Measurements from ENCODE around the gene SPCS2.

The SPCS2 gene

GRCh38 chr11:74948898-74949752, at the start of gene SPCS2, which contains the start of gene XRRA1:
Gene SPCS2 (plus strand): TSS chr11:74949266. CDS start chr11:74949286, 20 bp downstream.
Gene XRRA1 (minus strand): TSS chr11:74949091. CDS start chr11:74940878, 8,213 bp downstream.
- DNase-seq = peak; percentile 99

DNA sequence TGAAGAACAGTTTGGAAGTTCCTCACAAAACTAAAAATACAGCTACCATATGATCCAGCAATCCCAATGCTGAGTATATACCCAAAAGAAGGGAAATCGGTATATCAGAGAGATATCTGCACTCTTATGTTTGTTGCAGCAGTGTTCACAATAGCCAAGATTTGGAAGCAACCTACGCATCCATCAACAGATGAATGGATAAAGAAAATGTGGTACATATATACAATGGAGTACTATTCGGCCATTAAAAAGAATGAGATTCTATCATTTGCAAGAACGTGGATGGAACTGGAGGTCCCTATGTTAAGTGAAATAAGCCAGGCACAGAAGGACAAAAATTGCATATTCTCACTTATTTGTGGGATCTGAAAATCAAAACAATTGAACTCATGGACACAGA, 46.7 kb upstream of the SPCS2 start:
- no peak for DNase-seq

- no peak for DNase-seq
These were observed 43.7 kb upstream of the SPCS2 start for GRCh38 chr11:74905326-74905725.

GRCh38 chr11:74909385-74909784, 39.7 kb upstream of the SPCS2 start:
- DNase-seq = no peak

GRCh38 chr11:74909812-74910211, 39.3 kb upstream of the SPCS2 start:
- DNase-seq = no peak

DNA sequence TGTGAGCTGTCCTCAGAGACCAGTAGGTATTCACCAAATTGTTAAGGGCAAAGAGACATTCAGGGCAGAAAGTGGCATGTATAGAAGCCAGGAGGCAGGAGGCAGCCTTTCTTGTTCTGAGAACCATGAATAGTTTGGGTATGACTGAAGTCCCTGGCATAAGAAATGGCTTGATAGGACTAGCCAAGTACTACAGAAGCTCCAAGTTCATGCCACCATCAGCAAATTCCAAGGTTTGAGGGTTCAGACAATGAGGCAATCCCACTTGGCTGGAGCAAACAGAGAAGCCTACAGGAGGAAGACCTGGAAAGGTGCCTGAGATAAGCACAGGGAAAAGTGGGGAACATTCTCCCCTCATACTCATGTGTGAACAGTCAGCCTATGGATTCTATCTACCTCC, 25.9 kb upstream of the SPCS2 start:
- DNase-seq = no peak

DNA sequence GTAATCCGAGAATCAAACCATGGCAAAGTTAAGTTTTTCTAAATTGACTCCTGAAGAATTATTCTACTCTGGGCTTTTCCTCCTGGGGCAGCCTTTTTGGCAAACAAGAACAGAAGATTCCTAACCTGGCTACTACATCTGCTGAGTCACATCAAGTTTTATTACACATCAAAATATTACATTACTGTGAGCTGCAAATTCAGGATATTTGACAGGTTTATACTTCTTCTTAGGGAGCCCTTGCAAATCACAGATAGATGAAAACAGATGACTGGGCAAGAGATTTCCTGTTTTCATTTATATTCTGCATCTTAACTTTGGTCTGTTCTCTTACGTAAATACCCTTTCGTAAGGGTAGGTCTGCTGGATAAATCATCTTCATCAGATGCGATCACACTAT, 23.8 kb upstream of the SPCS2 start:
- peak; percentile 23 for DNase-seq

DNA sequence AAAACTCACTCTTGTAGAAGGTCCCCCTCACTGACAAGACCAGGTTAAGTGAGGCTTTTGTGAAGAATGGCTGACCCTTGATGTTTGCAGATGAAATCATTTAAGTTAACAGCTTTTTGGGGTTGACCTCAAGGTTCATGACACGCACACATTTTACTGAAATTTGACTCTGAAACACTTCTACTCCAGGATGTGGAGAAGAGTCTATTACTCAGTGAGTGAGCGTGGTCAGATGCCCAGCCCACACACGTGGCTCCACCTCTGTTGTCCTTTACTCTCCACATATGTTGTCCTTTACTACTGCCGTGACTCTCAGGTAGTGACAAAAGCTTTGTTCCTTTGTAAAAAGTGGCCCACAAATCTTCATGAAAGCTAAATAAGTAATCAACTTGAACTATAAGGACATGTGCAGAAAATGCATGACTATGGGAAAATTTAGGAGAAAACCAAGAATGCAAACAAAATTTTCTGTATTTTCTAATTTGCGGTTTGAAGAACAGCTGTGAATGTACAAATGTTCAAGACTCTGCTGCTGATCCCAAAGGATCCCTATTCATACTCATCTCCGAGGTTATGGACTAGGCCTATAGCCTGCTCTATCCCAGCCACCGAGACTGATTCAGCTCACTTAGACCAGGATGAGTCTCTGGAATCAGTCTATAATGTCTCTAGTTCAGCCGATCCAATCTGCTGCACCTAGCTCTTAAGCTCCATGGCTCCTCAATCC, 22.6 kb upstream of the SPCS2 start:
- peak; percentile 65 for DNase-seq

DNA sequence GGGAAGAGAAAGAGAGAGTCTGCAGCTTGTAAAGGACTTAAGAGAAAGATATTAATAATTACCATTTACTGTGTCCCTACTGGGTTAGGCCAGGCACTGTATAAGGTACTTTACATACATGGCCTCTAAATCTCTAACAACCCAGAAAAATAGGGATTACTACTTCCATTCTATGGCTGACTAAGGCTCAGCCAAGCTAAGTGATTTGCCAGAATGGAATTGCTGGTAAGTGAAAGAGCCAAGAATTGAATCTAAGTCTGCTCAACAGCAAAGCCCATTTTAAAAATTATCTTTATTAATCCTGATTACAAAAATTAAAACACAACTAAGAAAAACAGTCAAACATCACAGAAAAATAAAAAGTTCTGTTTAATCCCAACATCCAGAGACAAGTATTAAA, 21.6 kb upstream of the SPCS2 start:
- no peak for DNase-seq

DNA sequence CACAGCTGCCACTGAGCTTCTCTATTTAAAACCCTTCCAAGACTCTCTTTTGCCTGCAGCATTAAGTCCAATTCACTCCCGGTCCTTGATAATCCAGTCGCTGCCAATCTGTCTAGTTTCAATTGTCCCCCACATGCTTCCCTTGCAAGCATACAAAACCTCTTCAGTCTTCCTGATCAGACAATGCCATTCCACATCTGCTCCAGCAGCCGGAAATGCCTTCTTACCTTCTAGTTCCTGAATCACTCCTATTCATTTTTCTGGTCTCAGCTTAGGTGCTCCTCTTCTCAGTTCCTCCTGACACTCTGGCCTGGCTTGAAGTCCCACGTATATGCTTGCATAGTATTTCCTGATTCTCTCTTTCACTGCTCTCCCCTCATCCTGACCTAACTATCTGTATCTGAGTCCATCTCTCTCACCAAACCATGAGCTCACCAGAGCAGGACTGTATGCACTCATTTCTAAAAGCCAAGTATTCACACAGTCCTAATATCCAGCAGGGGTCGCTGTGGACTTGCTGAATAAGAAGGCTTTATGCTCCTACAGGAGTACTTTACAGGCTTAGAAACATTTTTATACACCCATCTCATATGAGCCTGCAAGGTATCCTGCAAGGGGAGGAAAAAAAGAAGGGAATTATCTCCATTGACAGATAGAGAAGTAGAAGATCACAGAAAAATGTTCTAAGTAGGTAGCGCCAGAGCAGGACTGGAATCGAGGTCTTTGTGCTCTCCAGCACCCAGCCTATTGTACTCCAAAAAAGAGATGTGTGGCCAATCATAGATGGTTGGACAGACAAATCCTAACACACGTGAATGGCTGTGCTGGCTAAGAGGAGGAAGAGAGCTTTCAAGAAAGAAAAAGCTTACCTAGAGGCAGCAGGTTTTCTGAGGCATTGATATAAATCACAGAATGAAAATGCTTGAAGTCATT, 19.4 kb upstream of the SPCS2 start:
- DNase-seq = peak; percentile 88

GRCh38 chr11:74932169-74932568, 16.9 kb upstream of the SPCS2 start:
- DNase-seq = peak; percentile 77

GRCh38 chr11:74932797-74933196, 16.3 kb upstream of the SPCS2 start:
- peak; percentile 77 for DNase-seq

DNA sequence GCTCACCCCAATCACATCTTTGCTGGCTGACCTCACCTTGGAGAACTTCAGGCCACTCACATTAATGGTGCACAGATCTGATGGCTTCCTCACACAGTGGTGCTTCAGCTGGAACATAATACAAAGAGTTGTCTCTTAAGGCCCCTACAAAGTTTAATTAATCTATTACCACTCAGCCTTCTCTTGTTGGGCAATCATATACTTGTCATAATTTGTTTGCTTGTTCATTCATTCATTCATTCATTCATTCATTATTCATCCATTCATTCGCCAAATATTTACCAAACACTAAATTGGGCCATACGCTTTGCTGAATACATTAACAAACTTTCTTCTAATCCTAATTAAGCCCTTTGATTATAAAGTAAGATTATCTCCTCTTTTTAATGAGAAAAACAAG, 15.3 kb upstream of the SPCS2 start:
- DNase-seq = no peak

DNA sequence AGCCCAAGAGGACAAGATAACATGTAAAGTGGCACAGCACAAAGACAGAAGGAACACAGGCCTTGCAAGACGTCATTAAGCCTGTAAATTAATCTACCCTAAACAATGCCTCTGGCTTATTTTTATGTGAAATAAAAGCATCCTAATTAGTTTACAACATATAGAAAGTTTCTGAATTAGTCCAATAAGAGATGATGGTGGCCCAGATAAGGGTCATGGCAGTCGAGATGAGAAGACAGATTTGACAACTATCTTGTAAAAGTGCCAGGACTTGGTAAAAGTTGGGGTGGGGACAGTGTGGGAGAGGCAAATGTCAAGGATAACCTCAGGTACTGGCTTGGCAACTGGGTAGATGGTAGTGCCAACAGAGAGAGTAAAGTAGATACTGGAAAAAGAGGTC, 13.8 kb upstream of the SPCS2 start:
- no peak for DNase-seq

DNA sequence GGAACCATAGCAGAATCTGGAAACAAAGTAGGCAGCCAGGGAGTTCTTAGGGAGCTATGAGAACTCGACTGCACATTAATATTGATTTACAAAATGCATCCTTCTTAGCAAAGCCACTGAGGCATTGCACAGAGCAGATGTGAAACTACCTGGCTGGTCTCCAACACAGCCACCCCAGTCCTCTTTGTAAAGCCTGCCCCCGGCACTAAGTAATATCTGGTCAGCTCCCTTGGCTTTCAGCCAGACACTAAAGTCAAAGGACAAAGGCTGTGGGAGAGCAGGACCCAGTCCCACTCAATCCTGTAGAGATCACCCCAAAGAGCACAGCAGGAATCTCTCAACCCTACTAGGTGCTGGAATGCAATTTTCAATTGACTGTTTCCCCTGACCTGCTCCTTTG, 13.0 kb upstream of the SPCS2 start:
- no peak for DNase-seq

GRCh38 chr11:74936976-74937375, 12.1 kb upstream of the SPCS2 start:
- DNase-seq = no peak

- DNase-seq = peak; percentile 59
These were observed 11.2 kb upstream of the SPCS2 start for GRCh38 chr11:74937696-74938475.

DNA sequence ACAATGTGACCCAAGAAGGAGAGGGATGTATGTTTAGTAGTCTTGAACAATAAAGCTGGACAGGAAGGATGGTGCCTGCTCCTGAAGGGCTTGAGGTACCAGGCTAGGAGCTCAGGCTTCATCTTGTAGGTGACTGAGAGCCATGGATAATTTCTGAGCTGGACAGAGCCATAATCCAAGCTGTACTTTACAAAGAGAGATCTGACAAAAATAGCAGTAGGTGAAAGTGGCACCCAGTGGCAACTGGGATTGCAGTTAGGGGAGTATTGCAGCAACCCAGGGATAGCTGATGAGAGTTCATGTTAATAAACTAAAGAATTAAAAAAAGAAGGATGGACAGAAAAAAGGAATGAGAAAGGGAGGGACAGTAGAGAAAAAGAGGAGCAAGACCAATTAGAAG, 7.6 kb upstream of the SPCS2 start:
- DNase-seq = no peak

DNA sequence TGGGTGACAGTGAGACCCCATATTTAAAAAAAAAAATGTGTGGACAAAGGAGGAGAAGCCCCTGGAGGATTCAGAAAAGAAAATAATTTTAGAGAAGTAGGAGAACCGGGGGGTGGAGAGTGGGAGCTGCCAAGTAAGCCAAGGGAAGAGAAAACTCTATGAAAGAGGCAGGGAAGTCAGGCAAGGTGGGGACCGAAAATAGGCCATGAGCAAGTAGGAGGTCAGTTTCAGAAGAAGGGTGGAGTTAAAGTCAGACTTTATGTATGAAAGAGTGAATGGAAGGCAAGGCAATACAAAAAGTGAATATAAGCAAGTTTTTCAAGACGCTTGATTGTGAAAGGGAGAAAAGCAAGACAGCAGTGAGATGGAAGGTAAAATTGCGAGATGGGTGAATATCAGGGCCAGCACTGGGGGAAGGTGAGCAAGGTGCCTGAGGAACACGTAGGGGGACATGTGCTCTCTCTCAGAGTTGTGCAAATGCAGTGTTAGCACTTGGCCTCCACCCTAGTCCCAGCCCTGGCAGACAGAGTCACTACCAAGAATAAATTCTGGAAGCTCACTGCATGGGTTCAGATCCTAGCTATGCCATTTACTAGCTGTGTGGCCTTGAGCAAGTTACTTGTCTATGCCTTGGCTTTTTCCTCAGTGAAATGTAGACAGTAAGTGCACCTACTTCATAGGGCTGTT, 6.8 kb upstream of the SPCS2 start:
- no peak for DNase-seq

GRCh38 chr11:74948546-74948897, 544 bp upstream of the SPCS2 start:
- DNase-seq = peak; percentile 40

GRCh38 chr11:74949753-74950137, 679 bp downstream of the SPCS2 start:
- peak; percentile 31 for DNase-seq
